Fibroblast of mammary gland (primary cell): ENCODE data around the gene LHPP.

Source experiments
- DNase-seq: peaks from one replicate; pipeline ENCODE4 v3.0.0-alpha.2; 2010; ENCODE audit warnings: low read depth
- H3K4me3 ChIP-seq: 2 replicates; pipeline ENCODE4 v1.5.1; 2011; ENCODE audit warnings: low read depth, mild to moderate bottlenecking, low read length, moderate library complexity; ENCODE audit not compliant: control insufficient read depth
- TF ChIP-seq, protein P1 (sequence below): conservative IDR thresholded peaks from 2 replicates; pipeline ENCODE4 v1.5.1; 2011; ENCODE audit warnings: low read depth, low read length, inconsistent platforms; ENCODE audit not compliant: control insufficient read depth, insufficient read depth

LHPP gene

DNA sequence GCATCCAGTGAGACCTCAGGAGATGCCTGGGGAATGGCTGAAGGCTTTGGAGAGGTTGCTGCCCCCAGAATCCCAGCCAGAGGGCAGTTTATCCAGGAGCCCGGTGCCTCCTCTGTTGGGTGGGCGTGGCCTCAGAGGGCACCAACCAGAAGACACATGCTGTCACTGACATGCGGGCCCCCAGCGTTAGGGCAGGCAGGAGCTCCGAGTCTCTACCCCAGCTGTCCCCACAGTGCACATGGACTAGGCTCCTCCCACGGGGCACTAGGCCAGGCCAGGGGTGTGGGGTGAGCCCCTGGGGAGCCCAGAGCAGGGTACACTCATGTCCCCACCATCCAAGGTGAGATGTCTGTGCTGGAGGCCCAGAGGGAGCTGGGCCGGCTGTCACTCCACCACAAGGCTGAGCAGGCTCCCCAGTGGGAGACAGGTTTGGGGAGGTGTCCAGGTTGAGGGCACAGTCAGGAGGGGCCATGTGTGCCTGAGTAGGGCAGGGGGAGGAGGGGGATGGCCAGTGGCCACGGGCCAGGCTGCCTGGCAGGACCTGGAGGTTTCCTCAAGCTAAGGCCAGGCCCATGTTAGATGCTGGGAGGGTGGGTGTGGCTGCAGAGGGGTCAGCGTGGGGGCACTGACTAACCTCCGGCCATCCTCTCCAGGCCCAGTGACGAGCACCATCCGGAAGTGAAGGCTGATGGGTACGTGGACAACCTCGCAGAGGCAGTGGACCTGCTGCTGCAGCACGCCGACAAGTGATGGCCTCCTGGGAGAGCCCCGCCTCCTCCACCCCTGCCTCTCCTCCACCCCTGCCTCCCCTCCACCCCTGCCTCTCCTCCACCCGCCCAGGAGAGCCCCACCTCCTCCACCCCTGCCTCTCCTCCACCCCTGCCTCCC is 151.2 kb downstream of the LHPP start:
- no peak overlapping the region for H3K4me3 ChIP-seq
- DNase-seq, result peak; percentile 63
- TF ChIP-seq, protein P1, sequence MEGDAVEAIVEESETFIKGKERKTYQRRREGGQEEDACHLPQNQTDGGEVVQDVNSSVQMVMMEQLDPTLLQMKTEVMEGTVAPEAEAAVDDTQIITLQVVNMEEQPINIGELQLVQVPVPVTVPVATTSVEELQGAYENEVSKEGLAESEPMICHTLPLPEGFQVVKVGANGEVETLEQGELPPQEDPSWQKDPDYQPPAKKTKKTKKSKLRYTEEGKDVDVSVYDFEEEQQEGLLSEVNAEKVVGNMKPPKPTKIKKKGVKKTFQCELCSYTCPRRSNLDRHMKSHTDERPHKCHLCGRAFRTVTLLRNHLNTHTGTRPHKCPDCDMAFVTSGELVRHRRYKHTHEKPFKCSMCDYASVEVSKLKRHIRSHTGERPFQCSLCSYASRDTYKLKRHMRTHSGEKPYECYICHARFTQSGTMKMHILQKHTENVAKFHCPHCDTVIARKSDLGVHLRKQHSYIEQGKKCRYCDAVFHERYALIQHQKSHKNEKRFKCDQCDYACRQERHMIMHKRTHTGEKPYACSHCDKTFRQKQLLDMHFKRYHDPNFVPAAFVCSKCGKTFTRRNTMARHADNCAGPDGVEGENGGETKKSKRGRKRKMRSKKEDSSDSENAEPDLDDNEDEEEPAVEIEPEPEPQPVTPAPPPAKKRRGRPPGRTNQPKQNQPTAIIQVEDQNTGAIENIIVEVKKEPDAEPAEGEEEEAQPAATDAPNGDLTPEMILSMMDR, result no peak

DNA sequence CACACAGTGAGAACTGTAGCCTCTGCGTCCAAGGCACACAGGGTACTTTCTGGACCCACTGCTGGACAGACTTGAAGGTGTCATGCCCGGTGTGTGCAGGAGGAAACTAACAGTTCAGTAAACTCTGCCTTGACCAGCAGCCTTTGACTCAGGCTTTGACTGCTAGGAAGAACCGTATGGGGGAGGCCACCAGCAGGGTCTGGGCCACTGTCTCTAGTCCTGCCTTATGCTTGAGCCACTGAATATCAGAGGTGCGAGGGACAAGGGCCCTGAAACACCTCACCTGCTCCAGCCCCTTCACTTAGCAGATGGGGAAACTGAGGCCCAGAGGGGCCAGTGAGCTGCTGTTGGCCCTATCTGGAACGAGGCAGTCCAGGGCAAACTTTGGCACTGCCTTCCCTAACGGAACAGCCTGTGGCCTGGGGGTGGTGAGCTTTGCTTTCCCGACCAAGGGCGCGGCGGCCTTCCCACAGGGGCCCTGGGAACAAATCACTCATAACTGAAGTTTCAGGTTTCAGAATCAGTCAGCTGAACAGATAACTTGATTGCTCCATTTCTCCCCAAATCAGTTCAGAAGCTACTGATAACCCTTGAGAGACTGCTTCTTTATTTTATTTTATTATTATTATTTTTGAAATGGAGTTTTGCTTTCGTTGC is 152.5 kb downstream of the LHPP start:
- no peak overlapping the region for H3K4me3 ChIP-seq
- TF ChIP-seq, protein P1, result no peak
- no peak for DNase-seq

DNA sequence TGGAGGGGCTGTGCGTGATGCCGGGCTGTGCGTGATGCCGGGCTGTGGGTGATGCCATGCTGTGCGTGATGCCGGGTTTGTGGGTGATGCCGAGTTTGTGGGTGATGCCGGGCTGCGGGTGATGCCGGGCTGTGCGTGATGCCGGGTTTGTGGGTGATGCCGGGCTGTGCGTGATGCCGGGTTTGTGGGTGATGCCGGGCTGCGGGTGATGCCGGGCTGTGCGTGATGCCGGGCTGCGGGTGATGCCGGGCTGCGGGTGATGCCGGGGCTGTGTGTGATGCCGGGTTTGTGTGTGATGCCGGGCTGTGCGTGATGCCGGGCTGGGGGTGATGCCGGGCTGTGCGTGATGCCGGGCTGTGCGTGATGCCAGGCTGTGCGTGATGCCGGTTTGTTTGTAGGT is 153.6 kb downstream of the LHPP start:
- no peak for DNase-seq
- TF ChIP-seq, protein P1, result no peak
- no peak overlapping the region for H3K4me3 ChIP-seq

- DNase-seq, result no peak
- TF ChIP-seq, protein P1, result no peak
- no peak overlapping the region for H3K4me3 ChIP-seq
Measured at GRCh38 chr10:124616040-124616835, 154.6 kb downstream of the LHPP start.

DNA sequence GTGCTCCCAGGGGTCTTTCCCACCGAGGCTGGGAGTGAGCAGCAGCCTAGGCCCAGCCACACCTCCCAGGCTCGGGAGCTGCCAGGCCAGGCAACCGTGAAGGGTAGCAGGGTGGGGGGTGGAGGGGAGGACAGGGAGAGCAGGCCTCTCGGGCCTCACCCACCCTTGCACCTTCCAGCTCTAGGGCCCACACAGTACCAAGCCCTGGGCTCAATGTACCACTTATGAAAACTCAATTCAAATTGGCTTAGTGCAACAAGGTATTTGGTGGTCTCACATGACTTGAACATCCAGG is 155.2 kb downstream of the LHPP start:
- DNase-seq, result no peak
- no peak overlapping the region for H3K4me3 ChIP-seq
- TF ChIP-seq, protein P1, result no peak

GRCh38 chr10:124618470-124619073 is 156.9 kb downstream of the LHPP start:
- TF ChIP-seq, protein P1, result no peak
- no peak overlapping the region for H3K4me3 ChIP-seq
- no peak for DNase-seq
